ENCODE results near the gene ALDH1A1. TPM values are rescaled to one million over a fixed set of nuclear protein-coding genes. Genes with fewer than 3 reads are reported as not detected.
"Not testable (repeated sequence)": the region's sequence is repeated elsewhere in the genome, so short reads cannot be mapped to it uniquely, and the experiment has no call there.

Gene ALDH1A1
- total RNA-seq, 1 donor from 2014 or later = 0.27 TPM

GRCh38 chr9:72872718-72873117 lies 80.1 kb downstream of the ALDH1A1 start:
- no peak overlapping the region for H3K27ac Mint-ChIP-seq (ENCODE audit: unreplicated experiment)
- H3K9me3 Mint-ChIP-seq (ENCODE audit: low read depth) = no peaks in the 10 kb centered on the region
- DNase-seq (ENCODE audit: low spot score) = no peak
- no peaks in the 10 kb centered on the region for H3K36me3 Mint-ChIP-seq (ENCODE audit: low read depth)
- H3K27me3 Mint-ChIP-seq (ENCODE audit: low read depth) = peaks cover 1% of the 10 kb centered on the region
- H3K4me1 Mint-ChIP-seq (ENCODE audit: low read depth) = no peaks in the 10 kb centered on the region
- TF ChIP-seq CTCF (IDR thresholded peaks at IDR 0.05) = no peak
- H3K4me3 Mint-ChIP-seq (ENCODE audit: unreplicated experiment) = no peak overlapping the region

- Mint-ChIP-seq H3K4me3 (ENCODE audit: unreplicated experiment) (no peak overlapping the region), H3K36me3 (ENCODE audit: low read depth) (no peaks in the 10 kb centered on the region), H3K4me1 (ENCODE audit: low read depth) (no peaks in the 10 kb centered on the region), H3K27ac (ENCODE audit: unreplicated experiment) (no peak overlapping the region), H3K27me3 (ENCODE audit: low read depth) (peaks cover 1% of the 10 kb centered on the region), H3K9me3 (ENCODE audit: low read depth) (peaks cover 2% of the 10 kb centered on the region)
- TF ChIP-seq CTCF (IDR thresholded peaks at IDR 0.05) = peak; percentile 84
- no peak for DNase-seq (ENCODE audit: low spot score)
Observed at GRCh38 chr9:72871685-72872084, 81.2 kb downstream of the ALDH1A1 start.

- Mint-ChIP-seq H3K4me3 (ENCODE audit: unreplicated experiment) (no peak overlapping the region), H3K4me1 (ENCODE audit: low read depth) (no peaks in the 10 kb centered on the region), H3K36me3 (ENCODE audit: low read depth) (no peaks in the 10 kb centered on the region), H3K27me3 (ENCODE audit: low read depth) (peaks cover 2% of the 10 kb centered on the region), H3K9me3 (ENCODE audit: low read depth) (peaks cover 6% of the 10 kb centered on the region), H3K27ac (ENCODE audit: unreplicated experiment) (no peak overlapping the region)
- no peak for DNase-seq (ENCODE audit: low spot score)
- no peak for TF ChIP-seq CTCF (IDR thresholded peaks at IDR 0.05)
Observed at GRCh38 chr9:72864327-72864726, 88.5 kb downstream of the ALDH1A1 start.

GRCh38 chr9:72863456-72864094 lies 89.3 kb downstream of the ALDH1A1 start:
- Mint-ChIP-seq H3K4me1 (ENCODE audit: low read depth) (no peaks in the 10 kb centered on the region), H3K27ac (ENCODE audit: unreplicated experiment) (no peak overlapping the region), H3K27me3 (ENCODE audit: low read depth) (peaks cover 2% of the 10 kb centered on the region), H3K9me3 (ENCODE audit: low read depth) (peaks cover 6% of the 10 kb centered on the region), H3K36me3 (ENCODE audit: low read depth) (no peaks in the 10 kb centered on the region), H3K4me3 (ENCODE audit: unreplicated experiment) (no peak overlapping the region)
- DNase-seq (ENCODE audit: low spot score) = no peak
- TF ChIP-seq CTCF (IDR thresholded peaks at IDR 0.05) = no peak

- H3K27me3 Mint-ChIP-seq (ENCODE audit: low read depth); H3K36me3 Mint-ChIP-seq (ENCODE audit: low read depth); DNase-seq (ENCODE audit: low spot score); H3K4me1 Mint-ChIP-seq (ENCODE audit: low read depth); H3K27ac Mint-ChIP-seq (ENCODE audit: unreplicated experiment); H3K4me3 Mint-ChIP-seq (ENCODE audit: unreplicated experiment); H3K9me3 Mint-ChIP-seq (ENCODE audit: low read depth): not testable (repeated sequence)
Observed at GRCh38 chr9:72862788-72863187, 90.1 kb downstream of the ALDH1A1 start.

Measured in chondrocyte (in vitro differentiated cells).